ENCODE data around the gene NPHS1.

The NPHS1 gene

DNA sequence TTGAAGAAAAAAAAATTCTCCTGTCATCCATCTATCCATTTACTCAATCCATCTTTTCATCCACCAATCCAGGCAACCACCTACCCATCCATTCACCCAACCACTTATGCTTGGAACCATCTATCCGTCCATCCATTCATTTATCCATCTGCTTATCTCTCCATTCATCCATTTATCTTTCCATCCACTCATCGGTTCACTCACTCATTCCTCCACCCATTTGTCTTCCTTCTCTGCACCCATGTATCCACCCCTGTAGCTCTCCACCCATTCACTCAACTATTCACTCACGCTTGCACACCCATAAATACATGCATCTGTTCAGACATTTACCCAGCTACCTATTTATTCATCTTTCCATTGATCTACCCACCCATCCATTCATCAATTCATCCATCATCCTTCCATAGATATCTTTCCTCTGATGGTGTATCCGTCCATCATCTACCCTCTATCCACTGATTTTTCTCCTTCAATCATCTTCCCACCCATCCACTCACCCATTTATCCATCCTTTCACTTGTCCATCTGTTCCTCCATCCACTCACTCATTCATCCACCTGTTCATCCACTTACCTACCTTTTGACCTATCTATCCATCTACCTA is 9.5 kb downstream of the NPHS1 start:
- TF ChIP-seq, protein P1, sequence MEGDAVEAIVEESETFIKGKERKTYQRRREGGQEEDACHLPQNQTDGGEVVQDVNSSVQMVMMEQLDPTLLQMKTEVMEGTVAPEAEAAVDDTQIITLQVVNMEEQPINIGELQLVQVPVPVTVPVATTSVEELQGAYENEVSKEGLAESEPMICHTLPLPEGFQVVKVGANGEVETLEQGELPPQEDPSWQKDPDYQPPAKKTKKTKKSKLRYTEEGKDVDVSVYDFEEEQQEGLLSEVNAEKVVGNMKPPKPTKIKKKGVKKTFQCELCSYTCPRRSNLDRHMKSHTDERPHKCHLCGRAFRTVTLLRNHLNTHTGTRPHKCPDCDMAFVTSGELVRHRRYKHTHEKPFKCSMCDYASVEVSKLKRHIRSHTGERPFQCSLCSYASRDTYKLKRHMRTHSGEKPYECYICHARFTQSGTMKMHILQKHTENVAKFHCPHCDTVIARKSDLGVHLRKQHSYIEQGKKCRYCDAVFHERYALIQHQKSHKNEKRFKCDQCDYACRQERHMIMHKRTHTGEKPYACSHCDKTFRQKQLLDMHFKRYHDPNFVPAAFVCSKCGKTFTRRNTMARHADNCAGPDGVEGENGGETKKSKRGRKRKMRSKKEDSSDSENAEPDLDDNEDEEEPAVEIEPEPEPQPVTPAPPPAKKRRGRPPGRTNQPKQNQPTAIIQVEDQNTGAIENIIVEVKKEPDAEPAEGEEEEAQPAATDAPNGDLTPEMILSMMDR (IDR thresholded peaks at IDR 0.05): no peak

DNA sequence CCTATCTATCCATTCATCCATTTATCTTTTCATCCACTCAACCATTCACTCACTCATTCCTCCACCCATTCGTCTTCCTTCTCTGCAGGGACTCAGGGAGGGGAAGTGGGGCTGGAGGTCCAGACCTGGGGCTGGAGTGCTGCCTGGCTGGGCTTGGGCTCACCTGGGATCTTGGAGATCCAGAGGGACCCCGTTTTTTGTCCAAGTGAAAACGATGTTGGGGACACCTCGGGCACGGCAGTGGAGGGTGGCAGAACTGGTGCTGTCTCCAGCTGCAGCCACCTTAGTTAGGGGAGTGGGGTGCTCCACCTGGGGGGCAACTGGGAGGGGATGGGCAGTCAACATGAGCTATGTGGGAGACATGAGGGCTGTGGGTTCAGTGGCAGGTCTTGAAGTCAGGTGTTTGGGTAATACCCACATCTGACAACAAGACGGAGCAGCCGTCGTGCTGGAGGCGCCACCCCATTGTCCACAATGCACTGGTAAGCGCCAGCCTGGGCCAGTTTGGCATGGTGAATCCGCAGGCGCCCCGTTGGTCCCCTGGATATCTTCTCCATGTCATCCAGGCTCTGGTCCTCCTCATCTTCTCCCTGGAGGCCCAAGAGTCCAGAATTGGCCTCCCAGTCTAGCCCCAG is 10.2 kb downstream of the NPHS1 start:
- TF ChIP-seq, protein P1 (IDR thresholded peaks at IDR 0.05): no peak

DNA sequence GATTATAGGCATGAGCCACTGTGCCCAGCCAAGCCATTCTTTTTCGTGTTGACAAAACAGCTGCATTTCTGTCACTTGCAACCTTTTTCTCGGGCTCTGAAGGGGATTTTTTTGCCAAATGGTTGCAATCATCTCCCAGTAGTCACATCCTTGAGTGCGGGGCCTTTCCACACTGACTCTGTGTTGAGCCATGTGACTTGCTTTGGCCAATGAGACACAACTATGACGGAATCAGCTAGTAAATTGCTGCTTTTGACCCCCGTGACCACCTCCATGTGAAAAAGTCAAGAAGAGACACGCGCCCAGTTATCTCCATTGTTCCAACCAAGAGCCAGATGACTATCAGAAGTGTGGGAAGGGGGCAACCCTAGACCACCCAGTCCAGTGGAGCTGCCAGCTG is 18.3 kb downstream of the NPHS1 start:
- TF ChIP-seq, protein P1 (IDR thresholded peaks at IDR 0.05): no peak

DNA sequence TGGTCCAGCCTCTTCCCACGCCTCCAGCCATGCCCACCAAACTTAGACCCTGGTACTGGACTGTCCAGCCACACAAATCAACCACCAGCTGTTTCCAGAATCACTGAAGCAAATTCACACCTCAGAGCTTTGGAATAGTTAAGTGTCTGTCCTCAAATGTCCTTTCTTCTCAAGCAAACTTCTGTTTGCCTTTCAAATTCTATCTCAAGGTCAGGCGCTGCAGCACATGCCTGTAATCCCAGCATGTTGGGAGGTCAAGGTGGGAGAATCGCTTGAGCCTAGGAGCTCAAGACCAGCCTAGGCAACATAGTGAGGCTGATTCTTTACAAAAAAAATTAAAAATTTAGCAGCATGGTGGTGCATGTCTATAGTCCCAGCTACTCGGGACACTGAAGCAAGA is 20.2 kb downstream of the NPHS1 start:
- TF ChIP-seq, protein P1 (IDR thresholded peaks at IDR 0.05): no peak

DNA sequence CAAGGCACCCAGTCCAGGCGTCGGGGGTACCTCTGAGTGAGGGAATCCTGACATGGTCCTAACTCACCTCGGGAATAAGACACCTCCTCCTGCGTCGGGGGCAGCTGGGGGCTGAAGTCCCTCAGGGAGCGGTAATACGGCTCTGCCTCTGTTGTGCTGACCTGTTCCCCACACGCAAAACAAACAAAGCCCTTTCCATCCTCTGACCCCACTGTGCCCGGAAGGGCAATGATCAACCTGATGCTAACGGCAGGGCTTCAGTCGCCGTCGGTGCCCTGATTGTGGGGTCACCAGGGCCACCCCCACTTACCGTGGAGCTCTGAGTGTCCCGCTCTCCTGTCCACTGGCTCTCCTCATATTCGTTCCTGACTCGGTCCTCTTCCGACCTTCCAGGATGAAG is 21.3 kb downstream of the NPHS1 start:
- TF ChIP-seq, protein P1 (IDR thresholded peaks at IDR 0.05): no peak

DNA sequence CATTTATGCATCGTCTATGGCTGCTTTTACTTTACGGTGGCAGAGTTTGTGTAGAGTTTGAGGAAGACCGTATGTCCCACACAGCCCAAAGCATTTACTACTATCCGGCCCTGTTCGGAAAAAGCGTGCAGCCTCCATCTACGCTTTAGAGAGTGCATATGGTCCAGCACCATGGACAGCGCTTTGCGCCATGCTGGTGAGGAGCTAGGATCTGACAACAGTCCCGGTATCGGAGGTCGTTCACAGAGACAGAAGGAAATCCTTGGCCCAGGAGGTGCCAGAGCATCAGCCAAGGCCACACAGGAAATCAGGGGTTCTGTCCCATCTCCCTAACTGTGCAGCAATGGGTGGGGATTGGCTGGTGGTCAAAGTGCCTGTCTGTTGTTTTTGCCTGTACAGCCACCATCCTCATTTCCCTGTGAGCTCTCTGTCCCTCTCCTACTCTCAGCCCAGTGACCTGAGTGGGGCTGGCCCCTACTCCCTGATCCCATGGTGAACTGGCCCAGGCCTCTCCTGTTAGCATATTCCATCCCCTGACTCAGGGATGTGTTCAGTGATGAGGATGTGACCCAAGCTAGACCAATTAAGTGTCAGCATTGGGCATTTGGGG is 23.5 kb downstream of the NPHS1 start:
- TF ChIP-seq, protein P1 (IDR thresholded peaks at IDR 0.05): no peak

DNA sequence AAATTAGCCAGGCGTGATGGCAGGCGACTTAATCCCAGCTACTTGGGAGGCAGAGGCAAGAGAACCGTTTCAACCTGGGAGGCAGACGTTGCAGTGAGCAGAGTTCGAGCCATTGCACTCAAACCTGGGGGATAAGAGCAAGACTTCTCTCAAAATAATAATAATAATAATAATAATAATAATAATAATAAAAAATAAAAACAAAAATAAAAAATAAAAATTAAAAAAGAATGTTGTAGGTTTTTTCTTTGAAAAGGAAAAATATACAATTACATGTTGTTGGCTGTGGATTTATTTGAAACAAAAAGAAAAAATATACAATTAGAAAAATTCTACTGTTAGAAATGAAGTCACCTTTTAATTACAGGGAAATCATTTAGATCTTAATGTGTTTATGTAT is 28.2 kb downstream of the NPHS1 start:
- TF ChIP-seq, protein P1 (IDR thresholded peaks at IDR 0.05): no peak
